Measurements from ENCODE around the gene A1CF.
"Not testable (repeated sequence)": the region's sequence is repeated elsewhere in the genome, so short reads cannot be mapped to it uniquely, and the experiment has no call there.

A1CF gene

GRCh38 chr10:50780036-50780435, 105.4 kb downstream of the A1CF start:
- DNase-seq, result not testable (repeated sequence)

DNA sequence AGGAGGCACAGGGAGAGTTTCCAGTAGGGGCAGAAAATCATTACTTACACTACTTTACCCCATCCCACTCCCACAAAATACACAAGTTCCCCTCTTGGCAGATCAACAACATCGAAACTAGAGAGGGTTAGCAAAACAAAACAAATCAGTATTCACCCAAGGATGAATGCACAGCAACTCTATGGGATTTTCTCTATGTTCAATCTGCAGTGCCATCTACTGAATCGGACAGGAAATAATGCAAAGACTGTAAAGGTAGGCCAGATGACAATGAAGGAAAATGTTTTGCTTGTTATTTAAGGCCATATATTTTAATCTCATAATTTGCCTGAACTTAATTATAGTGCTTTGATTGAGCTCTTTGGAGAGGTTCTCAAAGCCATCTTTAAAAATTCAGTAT, 110.6 kb downstream of the A1CF start:
- not testable (repeated sequence) for DNase-seq

- DNase-seq, result not testable (repeated sequence)
Measured at GRCh38 chr10:50772042-50772441, 113.4 kb downstream of the A1CF start.

DNA sequence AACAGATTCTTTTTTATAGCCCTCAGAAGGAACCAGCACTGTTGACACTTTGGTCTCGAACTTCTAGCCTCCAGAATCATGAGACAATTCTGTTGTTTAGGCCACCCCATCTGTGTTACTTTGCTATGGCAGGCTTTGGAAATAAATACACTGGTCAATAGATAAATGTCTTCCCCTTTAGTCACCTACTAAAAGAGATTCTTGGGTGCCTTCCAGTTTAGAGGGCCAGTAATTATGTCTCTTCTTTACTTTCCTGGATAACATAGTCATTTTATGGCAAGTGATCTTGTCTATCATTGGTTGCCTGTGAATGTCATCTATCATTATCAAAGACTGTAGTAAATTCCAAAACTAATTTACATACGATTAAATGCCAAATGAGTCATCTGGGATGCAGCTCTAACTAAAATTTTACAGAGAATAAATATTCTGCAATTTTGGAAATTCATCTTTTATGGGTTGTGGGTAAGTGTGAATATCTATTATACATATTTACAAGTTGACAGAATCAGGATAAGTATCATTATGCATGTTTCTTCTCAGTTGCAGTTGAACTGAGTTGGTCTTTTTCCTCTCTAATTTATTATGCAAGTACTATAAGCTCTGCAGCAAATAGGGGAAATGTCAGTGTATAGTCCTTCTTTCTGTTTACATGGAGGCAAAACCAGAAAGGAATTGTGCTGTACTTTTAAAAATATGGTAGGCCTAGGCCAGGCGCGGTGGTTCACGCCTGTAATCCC, 118.5 kb downstream of the A1CF start:
- not testable (repeated sequence) for DNase-seq
